ENCODE measurements around the gene SEC24B.

DNA sequence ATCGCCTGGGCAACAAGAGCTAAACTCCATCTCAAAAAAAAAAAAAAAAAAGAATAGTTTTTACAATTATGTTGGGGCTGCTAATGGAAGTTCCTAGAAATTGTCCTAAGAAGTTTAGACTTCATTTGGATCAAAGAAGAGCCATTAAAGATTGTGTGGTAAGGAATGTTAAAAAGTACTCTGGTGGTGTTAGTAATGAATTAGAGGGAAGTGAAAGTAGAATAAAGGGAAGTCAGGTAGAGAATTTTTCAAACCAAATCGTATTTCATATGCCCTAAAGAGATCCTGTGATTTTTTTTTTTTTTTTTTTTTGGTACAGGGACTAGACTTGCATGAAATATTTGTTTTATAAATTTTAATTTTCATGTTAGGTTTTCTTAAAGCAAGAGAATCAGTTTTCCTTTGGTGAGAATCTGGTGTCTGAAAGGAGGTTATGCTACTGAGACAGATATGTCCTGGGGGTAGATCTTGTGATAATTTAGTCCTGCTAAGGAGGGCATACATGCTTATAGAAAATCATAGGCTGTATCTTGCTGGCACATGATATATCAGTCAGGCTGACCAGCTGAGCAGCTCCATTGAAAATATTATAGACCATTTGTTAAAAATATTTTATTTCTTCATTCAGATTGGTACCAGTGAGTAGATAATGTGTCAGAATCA lies 10.7 kb downstream of the SEC24B start:
- TF ChIP-seq, protein P1, sequence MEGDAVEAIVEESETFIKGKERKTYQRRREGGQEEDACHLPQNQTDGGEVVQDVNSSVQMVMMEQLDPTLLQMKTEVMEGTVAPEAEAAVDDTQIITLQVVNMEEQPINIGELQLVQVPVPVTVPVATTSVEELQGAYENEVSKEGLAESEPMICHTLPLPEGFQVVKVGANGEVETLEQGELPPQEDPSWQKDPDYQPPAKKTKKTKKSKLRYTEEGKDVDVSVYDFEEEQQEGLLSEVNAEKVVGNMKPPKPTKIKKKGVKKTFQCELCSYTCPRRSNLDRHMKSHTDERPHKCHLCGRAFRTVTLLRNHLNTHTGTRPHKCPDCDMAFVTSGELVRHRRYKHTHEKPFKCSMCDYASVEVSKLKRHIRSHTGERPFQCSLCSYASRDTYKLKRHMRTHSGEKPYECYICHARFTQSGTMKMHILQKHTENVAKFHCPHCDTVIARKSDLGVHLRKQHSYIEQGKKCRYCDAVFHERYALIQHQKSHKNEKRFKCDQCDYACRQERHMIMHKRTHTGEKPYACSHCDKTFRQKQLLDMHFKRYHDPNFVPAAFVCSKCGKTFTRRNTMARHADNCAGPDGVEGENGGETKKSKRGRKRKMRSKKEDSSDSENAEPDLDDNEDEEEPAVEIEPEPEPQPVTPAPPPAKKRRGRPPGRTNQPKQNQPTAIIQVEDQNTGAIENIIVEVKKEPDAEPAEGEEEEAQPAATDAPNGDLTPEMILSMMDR (IDR thresholded peaks at IDR 0.05; ENCODE audit: borderline replicate concordance, extremely low read depth, low read length, poor library complexity, severe bottlenecking): no peak
- no peak for TF ChIP-seq EZH2 (IDR thresholded peaks at IDR 0.05; ENCODE audit: borderline replicate concordance, low read depth, low read length, severe bottlenecking)

Data from DND-41 (cell line).